AG08395 (cell line): ENCODE data around the gene TMEM223.
"Not testable (repeated sequence)": the region's sequence is repeated elsewhere in the genome, so short reads cannot be mapped to it uniquely, and the experiment has no call there.

Experiments
- DNase-seq: peaks from one replicate; pipeline ENCODE4 v3.0.0; 2012; ENCODE audit warnings: mixed read lengths, low spot score

The TMEM223 gene

DNA sequence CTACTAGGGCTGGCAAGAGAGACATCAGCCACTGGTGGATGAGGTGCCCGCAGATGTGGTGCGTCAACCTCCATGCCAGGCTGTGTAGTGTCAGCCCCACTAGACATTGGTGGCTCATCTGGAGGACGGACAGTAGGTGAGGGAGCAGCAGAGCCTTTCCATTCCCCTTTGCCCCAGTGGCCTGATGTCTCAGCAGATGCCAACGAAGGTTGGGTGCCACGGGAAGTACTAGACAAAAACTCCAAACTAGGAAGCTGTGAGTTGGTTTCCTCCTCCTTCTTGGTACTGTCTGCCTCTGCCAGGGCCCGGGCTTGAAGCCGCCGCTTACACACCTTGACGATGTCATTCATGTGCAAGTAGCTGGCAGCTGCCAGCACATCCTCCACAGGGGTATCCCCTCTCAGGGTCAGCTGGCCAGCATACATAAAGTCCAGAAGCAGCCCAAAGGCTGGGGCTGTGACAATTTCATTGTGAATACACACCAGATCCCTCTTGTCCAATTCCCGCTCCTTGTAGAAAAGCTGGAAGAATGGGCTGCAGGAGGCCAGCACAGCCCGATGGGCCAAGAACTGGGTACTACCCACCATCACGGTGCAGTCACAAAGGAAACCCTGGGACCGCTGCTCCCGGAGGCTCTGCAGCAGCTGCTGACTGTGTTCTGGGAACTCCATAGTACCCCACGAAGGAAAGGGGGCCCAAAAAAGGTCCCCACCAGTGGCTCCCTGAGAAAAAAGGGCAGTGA is 38.6 kb downstream of the TMEM223 start:
- no peak for DNase-seq

GRCh38 chr11:62752177-62752785 is 39.5 kb downstream of the TMEM223 start:
- no peak for DNase-seq

GRCh38 chr11:62749931-62750330 is 41.9 kb downstream of the TMEM223 start:
- not testable (repeated sequence) for DNase-seq

GRCh38 chr11:62747475-62748160 is 44.2 kb downstream of the TMEM223 start:
- DNase-seq: no peak
